HG03175 (cell line): Measurements from ENCODE around the gene TAF15.

Experiments
- ATAC-seq: cut with Tn5 transposase; IDR thresholded peaks from one replicate; pipeline ENCODE4 v1.9.1; 2021; ENCODE audit warnings: mild to moderate bottlenecking, moderate library complexity; ENCODE audit not compliant: unreplicated experiment

The TAF15 gene

GRCh38 chr17:35895636-35896587 lies 86.6 kb downstream of the TAF15 start:
- no peak for ATAC-seq
